GM23338 (cell line): ENCODE results near the gene TIMM50. TPM values are rescaled to one million over a fixed set of nuclear protein-coding genes. Genes with fewer than 3 reads are reported as not detected.

ENCODE experiments used
- ATAC-seq: fragments of 200-7000 bp; cut with Tn5 transposase; 3 replicates; pipeline ENCODE4 v1.9.1; 2020
- DNase-seq: peaks from one replicate; pipeline ENCODE4 v3.0.0-alpha.2; 2015; ENCODE audit warnings: low spot score
- H2AFZ ChIP-seq: fragments of 200-600 bp; sonication (generic); 2 replicates; pipeline ENCODE4 v1.8.0; 2016; ENCODE audit warnings: antibody characterized with exemption, mild to moderate bottlenecking, moderate library complexity
- H3F3A ChIP-seq: fragments of 200-600 bp; sonication (generic); replicated peaks from 2 replicates; pipeline ENCODE4 v1.8.0; 2017; ENCODE audit warnings: antibody characterized with exemption, mixed run types, low read depth
- H3K27ac ChIP-seq: fragments of 200-600 bp; sonication (generic); 2 replicates; pipeline ENCODE4 v1.6.1; 2016; ENCODE audit warnings: low read depth
- H3K27me3 ChIP-seq: fragments of 200-600 bp; sonication (generic); 2 replicates; pipeline ENCODE4 v1.8.0; 2016; ENCODE audit warnings: mild to moderate bottlenecking, mixed run types, moderate library complexity; ENCODE audit not compliant: insufficient read depth
- H3K36me3 ChIP-seq: fragments of 200-600 bp; sonication (generic); 2 replicates; pipeline ENCODE4 v1.8.0; 2016; ENCODE audit warnings: mild to moderate bottlenecking; ENCODE audit not compliant: insufficient read depth
- H3K4me1 ChIP-seq: fragments of 200-600 bp; sonication (generic); 2 replicates; pipeline ENCODE4 v1.8.0; 2016; ENCODE audit warnings: mild to moderate bottlenecking, moderate library complexity; ENCODE audit not compliant: insufficient read depth
- H3K4me2 ChIP-seq: fragments of 200-600 bp; sonication (generic); 2 replicates; pipeline ENCODE4 v1.7.1; 2017; ENCODE audit warnings: mixed run types
- H3K4me3 ChIP-seq: fragments of 200-600 bp; sonication (generic); 2 replicates; pipeline ENCODE4 v1.6.1; 2016; ENCODE audit warnings: mixed run types
- H3K79me2 ChIP-seq: fragments of 200-600 bp; sonication (generic); replicated peaks from 2 replicates; pipeline ENCODE4 v1.8.0; 2017; ENCODE audit warnings: mild to moderate bottlenecking; ENCODE audit not compliant: insufficient read depth
- H3K9me2 ChIP-seq: fragments of 200-600 bp; sonication (generic); 2 replicates; pipeline ENCODE4 v1.8.0; 2017; ENCODE audit not compliant: insufficient read depth
- H4K20me1 ChIP-seq: fragments of 200-600 bp; sonication (generic); replicated peaks from 2 replicates; pipeline ENCODE4 v1.8.0; 2017; ENCODE audit warnings: mild to moderate bottlenecking; ENCODE audit not compliant: insufficient read depth
- H3K27ac Mint-ChIP-seq: 2 replicates; pipeline ENCODE4 v1.8.0; 2020; ENCODE audit warnings: inconsistent platforms, mild to moderate bottlenecking, moderate library complexity, mixed read lengths
- H3K27me3 Mint-ChIP-seq: 3 replicates; pipeline ENCODE4 v1.8.0; 2022; ENCODE audit warnings: low read depth, mild to moderate bottlenecking, moderate library complexity, mixed read lengths, inconsistent platforms; ENCODE audit not compliant: insufficient read depth, poor library complexity
- H3K36me3 Mint-ChIP-seq: 3 replicates; pipeline ENCODE4 v1.8.0; 2021; ENCODE audit warnings: low read depth, mild to moderate bottlenecking, inconsistent platforms, moderate library complexity, mixed read lengths
- H3K4me1 Mint-ChIP-seq: 3 replicates; pipeline ENCODE4 v1.8.0; 2020; ENCODE audit warnings: mild to moderate bottlenecking, inconsistent platforms, mixed read lengths
- H3K4me3 Mint-ChIP-seq: 3 replicates; pipeline ENCODE4 v1.8.0; 2021; ENCODE audit warnings: moderate library complexity, mild to moderate bottlenecking, inconsistent platforms, mixed read lengths
- H3K9me3 Mint-ChIP-seq: 3 replicates; pipeline ENCODE4 v1.8.0; 2020; ENCODE audit warnings: moderate library complexity, mild to moderate bottlenecking, inconsistent platforms, mixed read lengths
- CREB1 ChIP-seq: fragments of 250-450 bp; sonication (Bioruptor Pico); IDR thresholded peaks from 2 replicates; pipeline ENCODE4 v1.5.0; 2020; ENCODE audit warnings: low read depth, mild to moderate bottlenecking, moderate library complexity
- EZH2 ChIP-seq: fragments of 200-600 bp; sonication (generic); IDR thresholded peaks from one replicate; pipeline ENCODE4 v1.8.0; 2017; ENCODE audit warnings: antibody characterized with exemption, mild to moderate bottlenecking, low read depth; ENCODE audit not compliant: unreplicated experiment
- EZH2phosphoT487 ChIP-seq: fragments of 200-600 bp; sonication (generic); IDR thresholded peaks from one replicate; pipeline ENCODE4 v1.8.1; 2018; ENCODE audit warnings: antibody characterized with exemption; ENCODE audit not compliant: unreplicated experiment
- JUNB ChIP-seq: IDR thresholded peaks from one replicate; pipeline ENCODE4 v1.6.1; 2016; ENCODE audit warnings: antibody characterized with exemption; ENCODE audit not compliant: unreplicated experiment
- POLR2AphosphoS5 ChIP-seq: IDR thresholded peaks from 2 replicates; pipeline ENCODE4 v1.6.1; 2016; ENCODE audit warnings: antibody characterized with exemption, low read depth
- ZNF331 ChIP-seq: fragments of 250-450 bp; sonication (Bioruptor Pico); IDR thresholded peaks from 2 replicates; pipeline ENCODE4 v1.5.0; 2020; ENCODE audit warnings: low read depth, mild to moderate bottlenecking, moderate library complexity
- polyA plus RNA-seq: library from polyadenylated mRNA; unstranded; fragments of >200 nt; fragmentation: Nextera tagmentation; extraction: Ambion mirVana; gene quantifications from 2 replicates; pipeline ENCODE4 v1.2.1, GENCODE V29; 2016
- total RNA-seq: library from RNA; depleted of rRNA; stranded (reverse); fragments of >200 nt; shearing (Covaris generic); gene quantifications from 2 replicates; pipeline ENCODE4 v1.2.3, GENCODE V29; 2014
- TF ChIP-seq, protein P1 (sequence below): IDR thresholded peaks from one replicate; pipeline ENCODE4 v1.6.1; 2018; ENCODE audit warnings: antibody characterized with exemption; ENCODE audit not compliant: unreplicated experiment
- TF ChIP-seq, protein P2 (sequence below): IDR thresholded peaks from 2 replicates; pipeline ENCODE4 v1.6.1; 2016; ENCODE audit warnings: antibody characterized with exemption
- TF ChIP-seq, protein P3 (sequence below), 2 experiments: fragments of 200-600 bp in 1 of 2; sonication (generic) in 1 of 2; conservative IDR thresholded peaks; 2 replicates each; pipeline versions ENCODE4 v1.5.1 to v1.6.1; 2016 to 2017; ENCODE audit warnings: antibody characterized with exemption in 2 of 2, low read depth in 2 of 2, mild to moderate bottlenecking in 2 of 2, moderate library complexity in 1 of 2

TIMM50 gene
- total and polyA plus RNA-seq, 2 experiments from 2014 or later = 119 to 139 TPM

DNA sequence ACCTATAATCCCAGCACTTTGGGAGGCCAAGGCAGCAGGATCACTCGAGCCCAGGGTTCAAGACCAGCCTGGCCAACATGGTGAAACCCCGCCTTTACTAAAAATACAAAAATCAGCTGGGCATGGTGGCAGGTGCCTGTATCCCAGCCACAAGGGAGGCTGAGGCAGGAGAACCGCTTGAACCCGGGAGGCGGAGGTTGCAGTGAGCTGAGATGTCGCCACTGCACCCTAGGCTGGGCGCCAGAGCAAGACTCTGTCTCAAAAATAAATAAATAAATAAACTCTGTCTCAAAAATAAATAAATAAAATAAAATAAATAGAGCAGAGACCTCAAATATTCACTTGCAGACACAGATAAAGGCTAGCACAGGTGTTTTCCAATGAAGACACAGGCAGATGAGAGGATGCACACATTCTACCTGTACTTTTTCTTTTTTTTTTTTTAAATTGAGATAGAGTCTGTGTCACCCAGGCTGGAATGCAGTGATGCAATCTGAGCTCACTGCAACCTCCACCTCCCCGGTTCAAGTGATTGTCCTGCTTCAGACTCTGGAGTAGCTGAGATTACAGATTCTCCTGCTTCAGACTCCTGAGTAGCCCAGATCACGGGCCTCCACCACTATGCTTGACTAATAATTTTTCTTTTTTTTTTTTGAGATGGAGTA, 42.2 kb upstream of the TIMM50 start:
- H4K20me1 ChIP-seq = peaks cover 11% of the 10 kb centered on the region
- H3K4me1 Mint-ChIP-seq = peaks cover 37% of the 10 kb centered on the region
- no peaks in the 10 kb centered on the region for H3K27me3 ChIP-seq
- peaks cover 24% of the 10 kb centered on the region for H3K79me2 ChIP-seq
- peaks cover 42% of the 10 kb centered on the region for H3K27me3 Mint-ChIP-seq
- no peak overlapping the region for H3K27ac Mint-ChIP-seq
- H3K4me3 ChIP-seq = no peak overlapping the region
- H3K36me3 Mint-ChIP-seq = peaks cover 24% of the 10 kb centered on the region
- peaks cover 6% of the 10 kb centered on the region for H3K9me3 Mint-ChIP-seq
- no peak overlapping the region for H3K4me2 ChIP-seq
- peaks cover 20% of the 10 kb centered on the region for H3K36me3 ChIP-seq
- H3F3A ChIP-seq = peaks cover 26% of the 10 kb centered on the region
- no peak overlapping the region for H3K27ac ChIP-seq
- no peak overlapping the region; the same call in 2 of the 3 replicates for H3K4me3 Mint-ChIP-seq
- DNase-seq = no peak
- peaks cover 18% of the 10 kb centered on the region for H3K4me1 ChIP-seq
- H2AFZ ChIP-seq = no peak overlapping the region
- no peaks in the 10 kb centered on the region for H3K9me2 ChIP-seq
- no peak for ATAC-seq
- TF ChIP-seq ZNF331 (CRISPR knock-in tag) (no peak), JUNB (no peak), CREB1 (no peak), POLR2AphosphoS5 (no peak), EZH2phosphoT487 (no peak), EZH2 (no peak)
- TF ChIP-seq, protein P1, sequence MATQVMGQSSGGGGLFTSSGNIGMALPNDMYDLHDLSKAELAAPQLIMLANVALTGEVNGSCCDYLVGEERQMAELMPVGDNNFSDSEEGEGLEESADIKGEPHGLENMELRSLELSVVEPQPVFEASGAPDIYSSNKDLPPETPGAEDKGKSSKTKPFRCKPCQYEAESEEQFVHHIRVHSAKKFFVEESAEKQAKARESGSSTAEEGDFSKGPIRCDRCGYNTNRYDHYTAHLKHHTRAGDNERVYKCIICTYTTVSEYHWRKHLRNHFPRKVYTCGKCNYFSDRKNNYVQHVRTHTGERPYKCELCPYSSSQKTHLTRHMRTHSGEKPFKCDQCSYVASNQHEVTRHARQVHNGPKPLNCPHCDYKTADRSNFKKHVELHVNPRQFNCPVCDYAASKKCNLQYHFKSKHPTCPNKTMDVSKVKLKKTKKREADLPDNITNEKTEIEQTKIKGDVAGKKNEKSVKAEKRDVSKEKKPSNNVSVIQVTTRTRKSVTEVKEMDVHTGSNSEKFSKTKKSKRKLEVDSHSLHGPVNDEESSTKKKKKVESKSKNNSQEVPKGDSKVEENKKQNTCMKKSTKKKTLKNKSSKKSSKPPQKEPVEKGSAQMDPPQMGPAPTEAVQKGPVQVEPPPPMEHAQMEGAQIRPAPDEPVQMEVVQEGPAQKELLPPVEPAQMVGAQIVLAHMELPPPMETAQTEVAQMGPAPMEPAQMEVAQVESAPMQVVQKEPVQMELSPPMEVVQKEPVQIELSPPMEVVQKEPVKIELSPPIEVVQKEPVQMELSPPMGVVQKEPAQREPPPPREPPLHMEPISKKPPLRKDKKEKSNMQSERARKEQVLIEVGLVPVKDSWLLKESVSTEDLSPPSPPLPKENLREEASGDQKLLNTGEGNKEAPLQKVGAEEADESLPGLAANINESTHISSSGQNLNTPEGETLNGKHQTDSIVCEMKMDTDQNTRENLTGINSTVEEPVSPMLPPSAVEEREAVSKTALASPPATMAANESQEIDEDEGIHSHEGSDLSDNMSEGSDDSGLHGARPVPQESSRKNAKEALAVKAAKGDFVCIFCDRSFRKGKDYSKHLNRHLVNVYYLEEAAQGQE = no peak
- TF ChIP-seq, protein P2, sequence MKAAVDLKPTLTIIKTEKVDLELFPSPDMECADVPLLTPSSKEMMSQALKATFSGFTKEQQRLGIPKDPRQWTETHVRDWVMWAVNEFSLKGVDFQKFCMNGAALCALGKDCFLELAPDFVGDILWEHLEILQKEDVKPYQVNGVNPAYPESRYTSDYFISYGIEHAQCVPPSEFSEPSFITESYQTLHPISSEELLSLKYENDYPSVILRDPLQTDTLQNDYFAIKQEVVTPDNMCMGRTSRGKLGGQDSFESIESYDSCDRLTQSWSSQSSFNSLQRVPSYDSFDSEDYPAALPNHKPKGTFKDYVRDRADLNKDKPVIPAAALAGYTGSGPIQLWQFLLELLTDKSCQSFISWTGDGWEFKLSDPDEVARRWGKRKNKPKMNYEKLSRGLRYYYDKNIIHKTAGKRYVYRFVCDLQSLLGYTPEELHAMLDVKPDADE = no peak
- TF ChIP-seq, protein P3, sequence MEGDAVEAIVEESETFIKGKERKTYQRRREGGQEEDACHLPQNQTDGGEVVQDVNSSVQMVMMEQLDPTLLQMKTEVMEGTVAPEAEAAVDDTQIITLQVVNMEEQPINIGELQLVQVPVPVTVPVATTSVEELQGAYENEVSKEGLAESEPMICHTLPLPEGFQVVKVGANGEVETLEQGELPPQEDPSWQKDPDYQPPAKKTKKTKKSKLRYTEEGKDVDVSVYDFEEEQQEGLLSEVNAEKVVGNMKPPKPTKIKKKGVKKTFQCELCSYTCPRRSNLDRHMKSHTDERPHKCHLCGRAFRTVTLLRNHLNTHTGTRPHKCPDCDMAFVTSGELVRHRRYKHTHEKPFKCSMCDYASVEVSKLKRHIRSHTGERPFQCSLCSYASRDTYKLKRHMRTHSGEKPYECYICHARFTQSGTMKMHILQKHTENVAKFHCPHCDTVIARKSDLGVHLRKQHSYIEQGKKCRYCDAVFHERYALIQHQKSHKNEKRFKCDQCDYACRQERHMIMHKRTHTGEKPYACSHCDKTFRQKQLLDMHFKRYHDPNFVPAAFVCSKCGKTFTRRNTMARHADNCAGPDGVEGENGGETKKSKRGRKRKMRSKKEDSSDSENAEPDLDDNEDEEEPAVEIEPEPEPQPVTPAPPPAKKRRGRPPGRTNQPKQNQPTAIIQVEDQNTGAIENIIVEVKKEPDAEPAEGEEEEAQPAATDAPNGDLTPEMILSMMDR (conservative IDR thresholded peaks at IDR 0.05; ENCODE audit: low read depth in 2 of 2) = no peak
